ENCODE results near the gene EBLN1.
"Not testable (repeated sequence)": the region's sequence is repeated elsewhere in the genome, so short reads cannot be mapped to it uniquely, and the experiment has no call there.

The EBLN1 gene

DNA sequence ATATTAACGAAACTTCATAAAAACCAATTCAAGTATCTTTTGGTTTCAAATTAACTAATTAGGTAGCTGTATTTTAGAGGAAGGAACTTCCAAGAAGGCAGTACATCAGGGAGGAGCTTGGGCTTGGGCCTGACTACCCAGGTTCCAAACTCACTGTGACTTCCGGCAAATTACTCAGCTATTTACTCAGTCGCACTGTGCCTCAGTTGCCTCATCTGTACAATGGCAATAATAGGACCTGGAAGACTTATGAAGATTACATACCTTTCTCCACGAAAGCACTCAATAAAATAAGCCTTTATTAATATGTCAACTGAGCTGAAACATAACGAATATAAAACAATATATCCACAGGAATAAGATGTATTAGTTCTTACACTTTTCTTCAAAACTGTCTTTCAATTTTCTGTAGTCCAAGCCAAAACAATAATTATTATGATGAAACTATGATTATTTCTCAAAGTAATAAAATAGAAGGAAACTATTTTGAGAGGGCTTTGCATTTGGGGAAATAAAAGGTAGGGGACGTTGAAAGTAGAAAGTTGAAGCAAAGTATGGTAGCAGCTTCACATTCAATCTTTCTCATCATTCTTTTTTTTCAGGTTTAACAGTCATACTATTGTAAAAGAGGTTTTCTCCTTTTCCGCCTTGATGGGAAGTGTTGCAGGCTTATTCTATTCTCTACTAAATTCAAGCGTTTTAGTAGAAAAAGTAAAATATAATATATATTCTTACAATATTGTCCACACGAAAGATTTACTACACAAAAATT is 10.5 kb upstream of the EBLN1 start:
- no peak for DNase-seq (ENCODE audit: low read depth)

DNA sequence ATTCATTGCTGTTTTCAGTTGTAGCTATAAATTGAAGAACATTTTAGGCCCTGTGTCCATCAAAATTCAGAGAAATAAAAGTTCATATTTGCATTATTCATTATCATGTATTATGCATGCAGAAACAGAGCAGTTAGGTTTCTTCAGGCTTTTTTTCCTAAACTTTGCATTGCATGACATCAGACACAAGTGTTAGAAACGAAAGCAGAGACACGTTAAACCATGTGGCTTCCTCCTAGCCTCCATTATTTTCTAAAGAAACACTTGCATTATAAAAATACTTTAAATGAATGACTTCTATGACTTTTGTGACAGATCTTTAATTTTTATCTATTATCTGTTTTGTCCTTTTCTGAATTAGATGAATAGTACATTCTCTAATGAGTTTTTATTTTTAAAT is 8.8 kb upstream of the EBLN1 start:
- no peak for DNase-seq (ENCODE audit: low read depth)

DNA sequence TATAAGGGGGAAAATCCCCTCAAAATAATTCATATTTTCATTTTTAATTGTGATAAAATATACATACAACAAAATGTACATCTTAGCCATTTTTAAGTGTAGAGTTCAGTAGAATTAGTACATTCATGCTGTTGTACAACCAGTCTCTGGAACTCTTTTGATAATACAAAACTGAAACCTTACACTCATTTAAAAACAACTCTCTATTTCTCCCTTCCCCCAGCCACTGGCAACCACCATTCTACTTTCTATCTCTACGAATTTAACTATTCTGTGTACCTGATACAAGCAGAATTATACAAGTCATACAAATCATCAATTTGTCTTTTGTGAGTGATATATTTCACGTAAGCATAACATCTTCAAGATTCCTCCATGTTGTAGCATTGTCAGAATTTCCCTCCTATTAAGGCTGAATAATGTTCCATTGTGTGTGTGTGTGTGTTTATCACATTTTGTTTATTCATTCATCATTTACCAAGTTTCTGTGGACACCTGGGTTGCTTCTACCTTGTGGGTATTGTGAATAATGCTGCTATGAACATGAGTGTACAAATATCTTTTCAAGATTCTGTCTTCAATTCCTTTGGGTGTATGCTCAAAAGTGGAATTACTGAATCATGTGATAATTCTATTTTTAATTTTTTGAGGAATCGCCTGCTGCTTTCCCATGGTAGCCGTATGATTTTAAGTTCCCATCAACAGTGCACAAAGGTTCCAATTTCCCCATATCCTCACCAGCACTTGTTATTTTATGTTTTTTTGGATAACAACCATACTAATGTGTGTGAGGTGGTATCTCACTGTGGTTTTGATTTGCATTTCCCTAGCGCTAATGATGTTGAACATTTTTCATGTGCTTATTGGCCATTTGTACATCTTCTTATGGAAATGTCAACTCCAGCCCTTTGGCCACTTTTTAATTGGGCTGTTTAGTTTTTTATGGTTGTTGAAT is 4.7 kb upstream of the EBLN1 start:
- no peak for DNase-seq (ENCODE audit: low read depth)

DNA sequence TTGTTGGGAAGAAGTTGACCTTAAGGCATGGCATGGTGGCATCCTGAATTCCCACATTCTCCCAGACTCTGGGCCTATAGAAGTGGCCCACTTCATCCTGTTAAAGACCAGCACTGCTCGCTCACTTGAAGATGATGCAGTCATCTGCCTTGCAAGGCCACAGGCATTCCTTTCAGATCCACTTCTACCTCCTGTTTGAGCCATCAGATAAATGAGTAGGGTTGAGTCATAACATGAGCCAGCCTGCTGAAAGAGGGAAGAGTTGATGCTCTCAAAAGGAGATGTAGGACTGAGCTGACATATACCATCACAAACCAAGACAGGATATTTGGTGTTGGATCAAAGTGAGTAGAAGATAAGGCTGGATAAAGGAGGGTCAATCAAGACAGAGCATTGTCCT is 1.5 kb upstream of the EBLN1 start:
- DNase-seq (ENCODE audit: low read depth): no peak

DNA sequence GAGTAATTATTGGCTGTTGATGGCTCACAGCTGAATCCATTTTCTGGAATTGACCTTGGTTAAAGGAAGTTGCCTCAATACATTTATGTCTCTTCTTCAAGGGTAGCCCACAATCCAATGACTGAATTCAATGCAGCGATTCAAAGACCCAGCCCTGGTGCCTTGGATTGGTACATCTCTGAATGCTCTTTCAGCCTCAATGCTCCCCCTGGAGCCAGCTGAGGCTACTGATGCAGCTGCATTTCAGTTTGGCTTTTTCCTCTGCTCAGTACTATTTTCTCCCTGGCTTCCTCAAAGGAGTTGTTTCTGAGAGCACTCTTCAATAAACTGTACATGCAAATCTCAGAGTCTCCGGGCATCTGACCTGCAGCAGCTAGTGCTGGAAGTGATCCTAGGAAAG is 633 bp upstream of the EBLN1 start:
- no peak for DNase-seq (ENCODE audit: low read depth)

DNA sequence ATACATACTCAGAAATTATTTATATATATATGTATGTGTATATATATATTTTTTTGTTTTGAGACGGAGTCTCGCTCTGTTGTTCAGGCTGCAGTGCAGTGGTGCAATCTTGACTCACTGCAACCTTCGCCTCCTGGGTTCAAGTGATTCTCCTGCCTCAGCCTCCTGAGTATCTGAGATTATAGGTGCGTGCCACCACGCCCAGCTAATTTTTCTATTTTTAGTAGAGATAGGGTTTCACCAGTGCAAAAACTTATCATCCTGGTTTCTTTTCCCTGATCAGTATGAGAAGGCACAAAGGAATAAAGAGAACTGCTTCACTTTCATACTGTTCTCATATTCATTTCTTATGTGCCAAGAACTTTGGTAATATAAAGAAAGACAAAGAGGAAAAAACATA is 731 bp downstream of the EBLN1 start:
- not testable (repeated sequence) for DNase-seq (ENCODE audit: low read depth)

DNA sequence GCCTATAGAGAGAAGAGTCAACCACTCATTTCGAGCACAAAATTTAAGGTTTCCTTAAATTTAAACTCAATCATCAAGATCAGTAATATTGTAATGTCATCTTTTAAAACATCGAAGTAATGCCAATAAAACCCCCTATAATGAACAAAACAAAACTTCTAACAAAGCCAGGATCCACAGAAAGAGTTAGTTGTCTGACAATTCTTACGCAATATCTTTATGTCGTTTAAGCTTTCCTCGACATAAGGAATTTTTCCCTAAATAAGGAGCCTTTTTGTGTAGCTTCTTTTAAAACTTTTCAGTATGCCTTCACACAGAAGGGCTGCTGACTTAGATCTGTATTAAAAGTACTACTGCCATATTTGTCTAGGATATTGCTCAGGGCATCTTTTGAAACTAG is 7.5 kb downstream of the EBLN1 start:
- no peak for DNase-seq (ENCODE audit: low read depth)

DNA sequence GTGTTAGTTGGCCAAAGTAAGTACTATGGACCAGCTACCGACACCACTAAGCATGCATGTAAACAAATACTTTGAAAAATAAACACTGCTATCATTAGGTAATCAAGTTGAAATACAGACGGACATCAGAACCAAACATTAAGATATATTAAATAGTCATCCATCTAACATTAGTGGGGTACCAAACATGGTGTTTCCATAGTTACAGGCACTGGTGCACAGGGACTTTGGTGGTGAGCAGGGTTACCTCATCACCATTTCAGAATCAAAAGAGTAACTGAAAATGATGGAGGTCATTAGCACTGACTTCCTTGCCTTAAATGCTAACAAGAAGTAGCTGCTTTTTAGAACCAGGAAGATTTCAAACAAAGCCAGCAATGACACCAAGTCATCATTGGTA is 23.9 kb downstream of the EBLN1 start:
- no peak for DNase-seq (ENCODE audit: low read depth)

DNA sequence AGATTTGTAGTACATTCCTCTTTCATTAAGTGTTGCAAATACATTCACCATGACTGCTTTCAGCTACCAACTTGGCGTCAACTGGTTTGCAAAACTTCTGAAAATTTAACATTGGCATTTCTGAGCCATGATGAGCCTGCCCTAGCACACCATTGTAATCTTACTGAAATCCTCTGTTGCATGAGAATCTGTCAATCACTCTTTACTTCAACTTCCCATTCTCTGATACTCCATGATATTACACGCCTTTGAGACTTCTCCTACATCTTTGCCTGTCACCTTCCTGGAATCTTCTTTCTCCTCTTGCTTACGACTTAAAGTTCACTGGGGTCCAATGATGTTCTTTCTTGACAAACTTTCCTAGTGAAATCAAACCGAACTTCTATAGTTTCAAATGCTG is 32.2 kb downstream of the EBLN1 start:
- no peak for DNase-seq (ENCODE audit: low read depth)

DNA sequence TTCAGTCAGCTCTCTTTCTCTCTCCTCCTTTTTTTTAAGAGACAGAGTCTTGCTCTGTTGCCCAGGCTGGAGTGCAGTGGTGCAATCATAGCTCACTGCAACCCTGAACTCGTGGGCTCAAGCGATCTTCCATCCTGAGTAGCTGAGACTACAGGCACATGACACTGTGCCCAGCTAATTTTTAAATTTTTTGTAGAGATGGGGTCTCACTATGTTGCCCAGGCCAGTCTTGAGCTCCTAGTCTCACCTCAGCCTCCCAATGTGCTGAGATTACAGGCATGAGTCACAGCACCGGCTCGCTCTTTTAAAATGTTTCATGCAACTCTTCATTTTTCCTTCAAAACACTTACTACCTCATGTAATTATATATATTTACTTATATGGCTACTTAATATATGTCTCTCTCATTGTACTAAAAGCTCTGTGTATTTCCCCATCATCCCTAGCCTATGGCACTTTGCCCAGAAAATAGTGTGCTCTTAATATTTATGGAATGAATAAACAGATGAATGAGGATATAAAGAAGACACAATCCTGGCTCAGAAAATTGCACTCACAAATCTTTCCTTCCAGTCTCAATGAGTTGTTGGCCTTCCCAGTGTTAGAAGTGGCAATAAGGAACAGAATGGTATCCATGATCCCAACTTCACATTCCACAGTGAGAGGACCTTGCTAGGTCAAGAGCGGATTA is 33.9 kb downstream of the EBLN1 start:
- no peak for DNase-seq (ENCODE audit: low read depth)

DNA sequence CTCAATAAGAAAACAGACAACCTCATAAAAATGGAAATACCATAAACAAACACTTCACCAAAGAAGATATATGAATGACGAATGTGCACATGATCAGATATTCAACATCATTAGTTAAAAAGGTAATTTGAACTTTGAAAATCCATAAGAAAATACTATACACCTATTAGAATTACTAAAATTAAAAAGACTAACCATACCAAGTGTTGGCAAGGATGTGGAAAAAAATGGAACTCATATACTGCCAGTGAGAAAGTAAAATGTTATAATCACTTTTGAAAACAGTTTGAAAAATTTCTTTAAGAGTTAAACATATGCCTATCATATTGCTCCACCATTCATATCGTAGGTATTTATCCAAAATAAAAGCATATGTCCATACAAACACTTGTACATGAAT is 37.1 kb downstream of the EBLN1 start:
- no peak for DNase-seq (ENCODE audit: low read depth)

DNA sequence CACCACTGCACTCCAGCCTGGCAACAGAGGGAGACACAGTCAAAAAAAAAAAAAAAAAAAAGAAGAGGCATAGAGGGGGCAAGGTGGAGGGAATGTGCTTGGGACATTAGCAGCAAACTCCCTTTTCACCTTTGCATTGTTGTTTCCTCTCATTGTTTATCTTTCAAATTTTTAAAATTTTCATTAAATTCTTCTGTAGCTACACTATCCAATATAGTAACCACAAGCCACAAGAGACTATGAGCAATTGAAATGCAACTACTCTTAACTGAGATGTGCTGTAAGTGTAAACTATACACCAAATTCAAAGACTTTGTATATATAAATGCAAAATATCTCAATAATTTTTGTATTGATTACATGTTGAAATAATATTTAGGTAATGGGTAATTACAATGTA is 43.4 kb downstream of the EBLN1 start:
- DNase-seq (ENCODE audit: low read depth): no peak

DNA sequence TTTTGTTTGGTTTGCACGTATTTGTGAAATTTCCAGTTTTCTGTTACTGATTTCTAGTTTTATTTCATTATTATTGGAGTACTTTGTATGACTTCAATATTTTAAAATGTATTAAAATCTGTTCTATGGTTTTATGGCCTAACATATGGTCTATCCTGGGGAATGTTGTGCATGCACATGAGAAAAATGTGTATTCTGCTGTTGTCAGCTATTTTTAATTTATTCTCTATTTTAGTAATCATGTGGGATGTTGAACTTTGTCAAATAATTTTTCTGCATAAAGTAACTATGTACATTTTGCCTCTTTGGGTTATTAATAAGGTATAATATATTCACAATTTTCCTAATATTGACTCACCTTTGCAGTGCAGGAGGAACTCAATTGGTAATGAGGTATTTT is 46.7 kb downstream of the EBLN1 start:
- no peak for DNase-seq (ENCODE audit: low read depth)

DNA sequence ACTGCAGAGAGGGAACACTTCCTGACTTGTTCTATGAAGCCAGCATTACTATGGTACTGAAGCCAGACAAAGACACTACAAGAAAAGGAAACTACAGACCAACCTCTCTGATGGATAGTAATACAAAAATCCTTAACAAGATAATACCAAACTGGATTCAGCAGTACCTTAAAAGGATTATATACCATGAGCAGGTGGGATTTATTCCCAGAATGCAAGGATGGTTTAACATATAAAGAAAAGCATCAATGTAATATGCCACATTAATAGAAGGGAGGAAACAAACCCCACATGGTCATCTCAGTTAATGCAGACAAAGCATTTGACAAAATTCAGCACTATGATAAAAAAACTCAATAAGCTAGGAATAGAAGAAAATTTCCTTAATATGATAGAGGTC is 47.2 kb downstream of the EBLN1 start:
- DNase-seq (ENCODE audit: low read depth): no peak

DNA sequence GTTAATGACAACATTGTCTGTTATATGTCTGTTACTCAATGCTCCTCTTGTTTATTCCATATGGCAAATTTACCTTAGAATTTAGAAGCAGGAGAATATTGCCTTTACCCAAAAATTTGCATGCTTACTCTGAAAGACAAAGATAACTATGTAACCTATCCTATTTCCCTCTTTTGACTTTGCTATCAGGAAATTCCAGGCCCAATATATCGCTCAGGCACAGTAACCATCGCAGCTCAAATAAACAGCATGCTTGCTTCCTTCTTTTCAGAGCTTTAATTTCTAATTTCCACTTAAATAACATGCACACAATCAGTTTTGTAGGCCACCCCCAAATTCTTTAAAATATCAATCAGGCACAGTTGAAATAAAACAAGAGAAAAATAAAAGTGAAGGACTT is 57.8 kb downstream of the EBLN1 start:
- DNase-seq (ENCODE audit: low read depth): no peak

DNA sequence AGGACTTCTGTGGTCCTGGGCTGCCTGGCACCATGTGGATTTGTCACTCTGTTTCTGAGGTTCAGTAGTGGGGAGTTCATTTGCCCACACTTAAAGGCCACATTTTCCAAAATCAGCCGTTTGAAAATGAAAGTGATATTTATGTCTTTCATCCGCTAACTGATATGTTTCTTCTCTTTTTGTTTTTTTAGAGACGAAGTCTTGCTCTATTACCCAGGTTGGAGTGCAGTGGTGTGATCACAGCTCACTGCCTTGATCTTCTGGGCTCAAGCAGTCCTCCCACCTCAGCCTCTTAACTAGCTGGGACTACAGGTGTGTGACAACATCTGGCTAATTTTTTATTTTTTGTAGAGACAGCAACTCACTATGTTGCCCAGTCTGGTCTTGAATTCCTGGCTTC is 58.6 kb downstream of the EBLN1 start:
- no peak for DNase-seq (ENCODE audit: low read depth)
